Activated B cell treated with CpG ODN at 0.5 μM for 24 hours (primary cell): ENCODE data around the gene KCNQ1. TPM values are rescaled to one million over a fixed set of nuclear protein-coding genes. Genes with fewer than 3 reads are reported as not detected.

Source experiments
- ATAC-seq: fragments of 200-7000 bp; cut with Tn5 transposase; one replicate; pipeline ENCODE4 v1.10.0; 2021; ENCODE audit warnings: low read depth, mild to moderate bottlenecking, moderate library complexity
- CTCF ChIA-PET: fragments of 350-600 bp; sonication (Branson Sonifier 250); formaldehyde crosslinking; loops from one replicate; lab custom pipeline; 2021; ENCODE audit warnings: antibody characterized with exemption; lab: Charles Lee
- POLR2A ChIA-PET: fragments of 350-600 bp; sonication (Branson Sonifier 250); formaldehyde crosslinking; loops from one replicate; lab custom pipeline; 2021; ENCODE audit warnings: antibody characterized with exemption; lab: Charles Lee
- DNase-seq: peaks from one replicate; pipeline ENCODE4 v3.0.0; 2022
- H3K27ac Mint-ChIP-seq: one replicate; pipeline ENCODE4 v1.8.0; 2020; ENCODE audit warnings: mixed read lengths
- H3K27me3 Mint-ChIP-seq: one replicate; pipeline ENCODE4 v1.8.0; 2021; ENCODE audit warnings: mixed read lengths
- H3K36me3 Mint-ChIP-seq: one replicate; pipeline ENCODE4 v1.8.0; 2021; ENCODE audit warnings: low read depth, mixed read lengths
- H3K4me1 Mint-ChIP-seq: one replicate; pipeline ENCODE4 v1.8.0; 2021; ENCODE audit warnings: mixed read lengths
- H3K4me3 Mint-ChIP-seq: one replicate; pipeline ENCODE4 v1.8.0; 2020; ENCODE audit warnings: mild to moderate bottlenecking, mixed read lengths
- H3K9me3 Mint-ChIP-seq: one replicate; pipeline ENCODE4 v1.8.0; 2020; ENCODE audit warnings: mixed read lengths
- CTCF ChIP-seq: fragments of 200-600 bp; IDR thresholded peaks from one replicate; pipeline ENCODE4 v1.8.0; 2022; ENCODE audit warnings: antibody characterized with exemption, mild to moderate bottlenecking
- intact Hi-C: fragments of 100-400 bp; cut with micrococcal nuclease; formaldehyde crosslinking; loops from one replicate; pipeline ENCODE4 v1.15.1; 2024
- total RNA-seq: library from RNA; stranded (reverse); gene quantifications from 2 replicates; pipeline ENCODE4 v1.2.3, GENCODE V29; 2022

Gene KCNQ1
- total RNA-seq, 1 donor from 2014 or later, result 6.5 TPM

DNA sequence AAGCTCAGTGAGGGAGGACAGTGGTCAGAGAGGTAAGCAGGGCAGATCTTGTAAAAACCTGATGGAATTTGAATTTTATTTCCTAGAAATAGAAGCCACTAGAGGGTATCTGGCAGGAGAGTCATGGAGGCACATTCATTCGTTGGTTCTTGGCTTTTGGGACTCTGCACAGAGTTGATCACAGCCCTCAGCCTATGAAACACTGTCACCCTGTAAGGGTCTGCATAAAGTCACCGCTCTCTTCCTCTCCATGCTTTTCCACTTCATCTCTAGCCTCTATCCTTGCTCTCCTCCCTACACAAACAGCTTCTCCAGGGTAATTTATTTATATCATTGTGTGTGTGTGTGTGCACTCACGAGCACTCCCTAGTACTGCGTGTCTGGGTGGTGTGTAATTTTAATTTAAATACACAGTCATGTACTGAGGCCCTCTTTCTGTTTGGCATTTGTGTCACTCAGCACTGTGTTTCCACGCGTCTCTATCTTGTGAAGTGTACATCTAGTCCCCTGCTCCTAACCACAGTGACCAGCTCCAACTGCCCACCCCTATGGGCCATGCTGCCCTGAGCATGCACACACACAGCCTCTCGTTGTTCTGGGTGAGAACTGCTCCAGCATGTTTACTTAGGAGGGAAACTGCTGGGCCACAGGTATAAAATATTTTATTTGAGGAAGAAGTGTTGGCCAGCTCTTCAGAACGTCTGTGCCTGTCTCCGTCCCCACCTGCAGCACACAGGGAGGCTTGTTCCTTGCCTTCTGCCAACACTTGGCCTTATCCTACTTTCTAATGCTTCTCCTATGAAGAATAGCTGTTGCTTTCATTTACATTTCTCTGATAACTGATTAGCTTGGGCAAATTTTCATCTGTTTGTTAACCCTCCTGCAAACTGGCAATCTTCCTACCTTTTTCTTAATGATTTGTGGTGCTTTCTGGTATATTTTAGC, 250.5 kb downstream of the KCNQ1 start:
- no peak for TF ChIP-seq CTCF
- H3K4me1 Mint-ChIP-seq, result peaks cover 39% of the 10 kb centered on the region
- H3K27ac Mint-ChIP-seq, result no peak overlapping the region
- H3K4me3 Mint-ChIP-seq, result no peak overlapping the region
- ChIA-PET CTCF (no interaction called here), POLR2A (no interaction called here)
- intact Hi-C loops, result loop anchor here (2.0 to 10.0 kb wide), 2 partner anchors 18 to 160 kb away; no protein-coding TSS in a partner anchor
- H3K36me3 Mint-ChIP-seq, result peaks cover 14% of the 10 kb centered on the region
- H3K9me3 Mint-ChIP-seq, result no peaks in the 10 kb centered on the region
- no peaks in the 10 kb centered on the region for H3K27me3 Mint-ChIP-seq
- DNase-seq (no peak), ATAC-seq (no peak)

DNA sequence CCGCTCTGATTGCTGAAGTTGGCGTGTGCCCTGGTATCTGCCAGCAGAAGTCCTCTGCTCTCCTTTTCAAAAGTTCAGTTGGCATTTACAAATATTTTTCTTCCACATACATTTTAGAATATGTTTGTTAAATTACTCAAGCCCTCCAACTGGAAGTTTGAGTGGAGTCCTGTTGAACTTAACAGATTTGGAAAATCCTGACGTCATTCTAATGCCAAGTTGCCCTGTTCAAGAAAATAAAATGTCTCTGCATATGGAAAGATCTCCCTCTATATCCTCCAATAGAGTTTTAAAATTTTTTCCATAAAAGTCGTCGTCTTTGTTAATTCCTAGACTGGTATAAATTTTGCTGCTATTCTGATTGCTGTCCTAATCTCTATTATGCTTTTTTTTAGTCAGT, 251.6 kb downstream of the KCNQ1 start:
- DNase-seq (no peak), ATAC-seq (no peak)
- intact Hi-C loops, result loop anchor here (10.0 kb wide), 1 partner anchor 162 kb away; no protein-coding TSS in a partner anchor
- H3K4me3 Mint-ChIP-seq, result peak overlapping the region; percentile 19
- no peaks in the 10 kb centered on the region for H3K27me3 Mint-ChIP-seq
- peaks cover 45% of the 10 kb centered on the region for H3K4me1 Mint-ChIP-seq
- no peaks in the 10 kb centered on the region for H3K9me3 Mint-ChIP-seq
- ChIA-PET CTCF (no interaction called here), POLR2A (no interaction called here)
- TF ChIP-seq CTCF, result no peak
- H3K27ac Mint-ChIP-seq, result no peak overlapping the region
- H3K36me3 Mint-ChIP-seq, result peaks cover 15% of the 10 kb centered on the region

GRCh38 chr11:2697866-2698265, 253.1 kb downstream of the KCNQ1 start:
- no peak for ATAC-seq
- DNase-seq, result no peak
- intact Hi-C loops, result loop anchor here (10.0 kb wide), 1 partner anchor 163 kb away; no protein-coding TSS in a partner anchor
- no peaks in the 10 kb centered on the region for H3K27me3 Mint-ChIP-seq
- H3K9me3 Mint-ChIP-seq, result no peaks in the 10 kb centered on the region
- CTCF ChIA-PET, result no interaction called here
- H3K27ac Mint-ChIP-seq, result no peak overlapping the region
- POLR2A ChIA-PET, result no interaction called here
- TF ChIP-seq CTCF, result no peak
- peaks cover 13% of the 10 kb centered on the region for H3K36me3 Mint-ChIP-seq
- H3K4me1 Mint-ChIP-seq, result peaks cover 44% of the 10 kb centered on the region
- H3K4me3 Mint-ChIP-seq, result peak overlapping the region; percentile 85

DNA sequence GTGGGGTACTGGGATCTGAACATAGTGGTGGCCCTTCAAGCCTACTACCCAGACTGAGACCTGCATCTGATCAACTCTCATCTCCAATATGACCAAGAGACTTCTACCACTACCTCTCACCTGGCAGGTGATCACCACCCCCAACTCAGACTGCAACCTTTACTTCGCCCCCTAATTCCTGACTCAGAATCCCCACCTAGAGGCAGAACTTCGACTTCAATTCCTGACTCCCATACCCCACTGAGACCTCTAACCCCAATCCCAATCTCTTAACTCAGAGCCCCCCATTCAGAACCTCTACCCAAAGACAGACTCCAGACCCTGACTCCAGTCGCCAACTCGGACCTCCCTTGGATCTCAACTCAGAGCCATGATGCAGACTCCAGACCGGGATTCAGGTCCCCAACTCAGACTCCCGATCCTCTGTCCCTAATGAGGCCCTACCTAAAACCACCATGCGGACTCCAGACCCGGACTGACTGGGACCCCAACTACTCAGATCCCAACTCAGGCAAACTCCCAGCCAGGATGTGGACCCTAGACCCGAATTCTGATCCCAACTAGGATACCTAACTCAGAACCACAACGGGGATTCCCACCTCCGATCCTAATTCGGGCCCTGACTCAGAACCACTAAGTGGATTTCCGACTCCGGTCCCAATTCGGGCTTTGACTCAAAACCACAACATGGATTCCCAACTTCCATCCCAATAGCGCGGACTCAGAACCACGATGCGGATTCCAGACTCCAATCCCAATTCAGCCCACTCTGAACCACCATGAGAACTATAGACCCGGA, 253.8 kb downstream of the KCNQ1 start:
- H3K27me3 Mint-ChIP-seq, result no peaks in the 10 kb centered on the region
- intact Hi-C loops, result loop anchor here (10.0 kb wide), 1 partner anchor 164 kb away; no protein-coding TSS in a partner anchor
- POLR2A ChIA-PET, result no interaction called here

More for the DNA sequence above, 253.8 kb downstream of the KCNQ1 start:
- peak overlapping the region; percentile 85 for H3K4me3 Mint-ChIP-seq
- peaks cover 49% of the 10 kb centered on the region for H3K4me1 Mint-ChIP-seq
- CTCF ChIA-PET, result no interaction called here
- H3K9me3 Mint-ChIP-seq, result no peaks in the 10 kb centered on the region
- H3K27ac Mint-ChIP-seq, result peak overlapping the region; percentile 18
- peaks cover 13% of the 10 kb centered on the region for H3K36me3 Mint-ChIP-seq
- TF ChIP-seq CTCF, result no peak
- DNase-seq, result no peak
- no peak for ATAC-seq
